HG03457 (cell line): ENCODE results near the gene PPP1R13L.

Source experiments
- ATAC-seq: cut with Tn5 transposase; IDR thresholded peaks from one replicate; pipeline ENCODE4 v1.9.1; 2021; ENCODE audit warnings: moderate number of reproducible peaks; ENCODE audit not compliant: unreplicated experiment

The PPP1R13L gene

DNA sequence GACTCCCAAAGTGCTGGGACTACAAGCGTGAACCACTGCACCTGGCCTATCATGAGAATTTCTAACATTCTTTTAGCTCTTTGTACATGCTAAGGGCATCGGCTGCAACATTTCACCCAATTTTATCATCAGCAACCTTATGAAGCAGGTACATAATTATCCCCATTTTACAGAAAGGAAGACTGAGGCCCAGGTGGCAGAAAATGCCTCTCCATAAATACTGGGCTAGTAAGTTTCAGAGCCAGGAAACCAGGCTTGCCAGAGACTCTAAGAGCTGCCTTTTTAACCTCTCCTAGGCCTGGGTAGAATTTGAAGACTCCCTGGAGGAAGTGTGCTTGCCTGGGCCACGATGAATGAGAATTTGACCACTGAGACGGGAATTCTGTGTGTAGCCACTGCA lies 36.7 kb downstream of the PPP1R13L start:
- ATAC-seq: no peak

- no peak for ATAC-seq
These were observed 40.2 kb downstream of the PPP1R13L start for GRCh38 chr19:45364696-45365095.

GRCh38 chr19:45363861-45364459 lies 40.9 kb downstream of the PPP1R13L start:
- no peak for ATAC-seq

DNA sequence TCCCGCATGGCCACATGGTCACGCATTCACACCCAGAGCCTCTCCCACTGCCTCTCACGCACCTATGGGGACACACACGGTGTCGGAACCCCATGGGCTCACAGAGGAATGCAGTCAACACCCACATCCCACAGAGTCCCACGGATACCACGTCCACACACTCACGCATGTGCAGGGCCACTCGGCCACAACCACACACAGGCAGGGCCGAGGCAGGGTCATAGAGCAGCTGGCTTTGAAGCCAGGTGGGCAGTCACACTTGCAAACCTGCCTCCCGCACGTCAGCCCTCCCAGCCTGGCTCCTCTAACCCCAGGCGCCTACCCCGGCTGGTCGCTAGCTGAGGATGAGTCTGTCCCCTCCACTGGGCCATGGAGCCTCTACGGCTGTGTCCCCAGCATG lies 42.6 kb downstream of the PPP1R13L start:
- ATAC-seq: no peak

DNA sequence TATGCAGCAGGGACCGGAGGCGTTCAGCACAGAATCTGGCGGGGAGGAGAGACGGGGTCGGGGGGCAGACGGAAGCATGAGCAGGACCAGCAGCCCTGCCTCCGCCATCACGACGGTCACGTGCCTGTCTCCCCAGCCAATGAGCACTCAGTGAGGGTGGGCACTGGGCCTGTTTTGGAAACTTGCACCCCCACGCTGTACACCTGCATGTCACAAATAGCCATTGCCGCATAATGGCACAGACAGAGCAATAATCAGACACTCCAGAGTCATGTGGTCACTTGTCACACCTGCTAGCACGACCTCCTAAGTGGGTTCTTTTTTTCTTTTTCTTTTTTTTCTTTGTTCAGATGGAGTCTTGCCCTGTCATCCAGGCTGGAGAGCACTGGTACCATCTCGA lies 43.3 kb downstream of the PPP1R13L start:
- no peak for ATAC-seq

DNA sequence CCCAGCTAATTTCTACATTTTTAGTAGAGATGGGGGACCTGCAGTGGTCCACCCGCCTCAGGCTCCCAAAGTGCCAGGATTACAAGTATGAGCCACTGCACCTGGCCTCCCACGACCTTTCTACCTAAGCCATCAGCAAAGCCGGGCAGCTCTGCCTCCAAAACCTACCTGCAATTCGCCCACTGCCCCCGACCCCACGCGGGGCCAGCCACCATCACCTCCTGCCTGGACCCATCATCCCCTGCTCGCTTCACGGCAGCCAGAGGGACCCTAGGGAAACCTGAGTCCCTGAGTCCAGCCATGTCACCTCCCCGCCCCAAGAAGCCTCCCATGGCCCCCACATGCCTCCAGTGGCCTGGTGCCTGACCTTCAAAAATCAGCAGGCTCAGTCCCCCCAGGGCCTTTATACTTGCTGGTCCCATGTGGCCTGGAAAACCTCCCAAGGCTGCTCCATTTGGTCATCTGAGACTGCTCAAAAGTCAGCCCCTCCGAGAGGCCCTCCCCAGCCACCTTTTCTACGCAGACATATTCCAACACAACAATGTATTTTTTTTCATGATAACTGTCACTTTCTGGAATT lies 46.6 kb downstream of the PPP1R13L start:
- no peak for ATAC-seq

- no peak for ATAC-seq
These were observed 47.5 kb downstream of the PPP1R13L start for GRCh38 chr19:45357445-45357783.

- ATAC-seq: no peak
These were observed 48.0 kb downstream of the PPP1R13L start for GRCh38 chr19:45356760-45357444.

- ATAC-seq: no peak
These were observed 49.0 kb downstream of the PPP1R13L start for GRCh38 chr19:45355910-45356309.

DNA sequence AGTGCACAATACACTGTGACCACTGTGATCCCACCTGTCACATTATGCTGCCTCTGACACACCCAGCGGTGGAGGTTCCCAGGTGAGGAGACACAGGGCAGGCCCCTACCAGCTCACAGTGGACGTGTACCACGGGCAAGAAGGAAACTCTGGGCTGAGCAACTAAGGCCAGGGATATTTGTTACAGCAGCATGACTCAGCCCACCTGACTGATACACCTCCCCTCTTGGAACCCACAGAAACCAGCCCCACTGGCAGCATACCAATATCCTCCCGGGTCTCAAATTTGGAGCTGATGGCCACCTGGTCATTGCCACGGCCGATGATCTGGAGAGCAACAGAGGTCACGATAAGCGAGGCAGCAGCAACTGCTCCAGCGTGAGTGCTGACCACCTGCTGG lies 49.5 kb downstream of the PPP1R13L start:
- no peak for ATAC-seq

DNA sequence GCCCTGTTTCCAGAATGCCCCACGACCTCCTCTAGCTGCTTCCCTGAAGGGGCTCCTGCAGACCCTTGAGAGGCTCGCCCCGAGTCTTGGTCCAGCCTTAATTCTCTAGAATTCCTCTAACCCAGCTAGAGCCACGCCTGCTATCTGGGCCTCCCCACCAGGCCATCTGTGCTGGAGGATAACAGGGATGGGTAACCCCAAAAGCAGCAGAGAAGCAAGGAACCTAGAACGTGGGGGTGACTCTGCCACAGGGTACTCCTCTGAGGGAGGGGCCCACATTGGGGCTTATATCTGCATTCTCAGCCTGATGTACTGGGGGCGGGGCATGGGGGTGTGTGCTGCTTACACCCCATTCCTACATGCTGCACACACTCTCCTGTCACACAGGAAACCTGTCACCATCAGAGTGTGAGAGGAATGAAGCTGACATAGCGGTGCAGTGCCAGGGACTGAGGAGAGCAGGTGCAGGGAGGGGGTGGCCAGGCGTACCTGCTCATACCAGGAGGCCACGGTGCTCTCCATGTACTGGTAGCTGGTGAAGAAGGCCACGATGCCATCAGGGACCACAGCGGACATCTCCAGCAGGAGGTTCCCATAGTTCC lies 50.5 kb downstream of the PPP1R13L start:
- ATAC-seq: no peak

DNA sequence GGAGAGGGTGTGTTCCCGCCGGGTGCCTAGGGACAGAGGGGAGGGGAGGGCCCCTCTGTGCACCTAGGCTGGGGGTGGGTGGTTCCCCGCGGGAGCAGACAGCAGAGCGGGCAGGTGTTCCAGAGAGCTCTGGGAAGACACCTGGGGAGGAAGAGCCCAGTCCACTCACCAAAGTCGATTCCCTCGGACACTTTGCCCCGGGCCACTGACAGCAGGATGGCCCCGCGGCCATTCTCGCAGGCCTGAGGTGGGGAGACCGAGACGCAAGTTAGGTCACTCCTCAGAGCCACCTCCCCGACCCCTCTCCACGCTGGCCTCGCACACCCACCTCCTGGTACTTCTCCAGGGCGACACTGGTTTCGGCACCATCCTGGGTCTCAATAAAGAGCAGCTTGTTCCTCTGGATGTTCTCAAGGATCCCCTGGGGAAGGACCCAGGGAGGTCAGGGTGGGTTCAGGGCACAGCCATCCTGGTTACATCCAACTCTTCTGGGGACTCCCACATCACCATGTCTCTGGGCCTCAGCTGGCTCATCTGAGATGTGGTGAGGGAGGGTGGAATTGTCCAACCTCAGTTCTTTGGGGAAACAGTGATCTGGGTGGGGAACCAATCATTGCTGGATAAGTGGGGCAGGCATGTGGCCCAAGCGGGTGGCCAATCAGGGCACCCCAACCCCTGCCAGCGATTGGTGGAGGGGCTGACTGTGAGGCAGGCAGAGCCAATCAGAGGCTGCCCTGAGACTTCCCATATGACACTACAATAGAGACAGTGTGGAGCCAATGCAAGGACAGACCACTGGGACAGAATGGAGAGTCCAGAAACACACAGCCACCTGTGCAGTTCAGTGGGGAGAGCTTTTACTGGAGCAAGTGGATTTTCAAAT lies 51.7 kb downstream of the PPP1R13L start:
- ATAC-seq: no peak

DNA sequence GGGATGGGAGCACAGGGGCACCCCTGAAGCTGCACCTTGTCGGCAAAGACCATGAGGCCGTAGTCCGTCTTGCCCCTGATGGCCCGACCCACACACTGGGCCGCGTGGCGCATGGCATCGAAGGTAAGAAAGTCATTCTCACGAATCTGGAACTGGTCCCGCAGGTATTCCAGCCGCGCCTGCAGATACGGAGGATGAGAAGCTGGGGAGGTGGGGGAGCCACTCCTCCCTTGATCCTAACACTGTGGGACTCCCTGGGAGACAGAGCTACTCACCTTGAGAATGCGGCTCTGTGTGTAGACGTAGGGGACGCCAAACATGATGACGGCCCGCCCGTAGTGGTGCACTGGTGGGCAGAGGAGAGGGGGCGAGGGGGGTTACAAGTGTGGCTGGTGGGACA lies 52.4 kb downstream of the PPP1R13L start:
- ATAC-seq: no peak

DNA sequence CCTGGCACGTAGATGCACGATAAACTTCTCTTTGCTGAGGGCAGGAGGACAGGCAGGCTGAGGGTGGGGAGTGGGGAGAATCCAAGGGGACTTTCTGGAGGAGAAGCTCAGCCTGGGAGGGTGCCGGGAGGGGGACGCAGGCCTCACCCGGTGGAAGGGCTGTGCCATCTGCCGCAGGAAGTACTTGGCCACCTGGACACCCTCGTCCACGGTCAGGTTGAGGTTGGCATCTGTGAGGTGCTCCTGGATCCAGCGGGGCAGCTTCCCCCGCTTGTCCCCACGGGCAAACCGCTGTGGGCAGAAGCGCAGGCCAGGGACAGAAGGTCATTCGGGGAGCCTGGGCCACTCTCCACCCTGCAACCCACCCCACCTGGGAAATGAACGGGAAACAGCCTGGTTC lies 52.8 kb downstream of the PPP1R13L start:
- no peak for ATAC-seq

- ATAC-seq: no peak
These were observed 53.4 kb downstream of the PPP1R13L start for GRCh38 chr19:45351401-45351952.

- ATAC-seq: no peak
These were observed 54.3 kb downstream of the PPP1R13L start for GRCh38 chr19:45350477-45351058.

DNA sequence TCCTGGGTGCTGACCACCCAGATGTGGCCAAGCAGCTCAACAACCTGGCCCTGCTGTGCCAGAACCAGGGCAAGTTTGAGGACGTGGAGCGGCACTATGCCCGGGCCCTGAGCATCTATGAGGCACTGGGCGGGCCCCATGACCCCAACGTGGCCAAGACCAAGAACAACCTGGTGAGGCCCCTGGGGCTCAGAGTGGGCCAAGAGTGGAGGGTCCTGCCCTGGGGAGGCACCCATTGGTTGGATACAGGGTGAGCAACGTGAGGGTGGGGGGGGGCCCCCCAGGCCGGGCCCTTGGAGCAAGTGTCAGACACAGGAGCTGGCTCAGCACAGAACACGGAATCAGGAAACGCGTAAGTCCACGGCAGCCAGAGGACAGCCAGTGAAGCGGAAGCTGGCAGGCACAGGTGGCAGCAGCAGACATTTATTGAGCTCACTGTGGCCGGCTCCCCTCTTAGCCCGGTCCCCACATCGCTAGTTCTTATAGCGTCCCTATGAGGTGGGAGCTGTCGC lies 55.4 kb downstream of the PPP1R13L start:
- ATAC-seq: no peak

DNA sequence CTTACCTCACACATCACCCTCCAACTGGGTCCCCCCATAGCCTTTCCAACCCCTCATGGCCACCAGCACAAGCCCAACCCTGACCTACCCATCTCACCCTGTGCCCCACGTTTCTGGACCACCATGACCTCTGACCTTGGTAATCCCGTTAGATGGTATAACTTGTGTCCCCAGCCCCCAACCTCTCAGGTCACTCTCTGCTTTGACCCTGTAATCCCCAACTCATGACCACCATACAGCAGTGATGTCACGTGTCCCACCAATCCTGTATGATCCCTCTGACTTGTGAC lies 55.8 kb downstream of the PPP1R13L start:
- ATAC-seq: no peak

- no peak for ATAC-seq
These were observed 56.3 kb downstream of the PPP1R13L start for GRCh38 chr19:45348367-45349125.
